Vagina (tissue), 2 donors: ENCODE results near the gene CHCHD6. TPM values are rescaled to one million over a fixed set of nuclear protein-coding genes. Genes with fewer than 3 reads are reported as not detected.

Experiments used
- DNase-seq, 2 donors: peaks; one replicate each; pipeline ENCODE4 v3.0.0-alpha.2; 2017; ENCODE audit errors: extremely low spot score in 2 of 2
- H3K27ac ChIP-seq: fragments of 200-600 bp; sonication (generic); one replicate; pipeline ENCODE4 v1.5.1; 2019
- H3K27me3 ChIP-seq: fragments of 200-600 bp; sonication (generic); one replicate; pipeline ENCODE4 v1.5.1; 2019
- H3K36me3 ChIP-seq, 2 donors: fragments of 200-600 bp; sonication (generic); one replicate each; pipeline ENCODE4 v1.5.1; 2017 to 2019
- H3K4me1 ChIP-seq: fragments of 200-600 bp; sonication (generic); one replicate; pipeline ENCODE4 v1.5.1; 2019
- H3K4me3 ChIP-seq, 2 donors: fragments of 200-600 bp; sonication (generic); 1 replicate in 1 of 2; 2 replicates in 1 of 2; pipeline ENCODE4 v1.5.1; 2016 to 2019
- H3K9me3 ChIP-seq: fragments of 200-600 bp; sonication (generic); one replicate; pipeline ENCODE4 v1.5.1; 2019
- CTCF ChIP-seq, 3 experiments: fragments of 450-650 bp in 2 of 3; fragments of 200-600 bp in 1 of 3; sonication (generic) in 1 of 3; IDR thresholded peaks; one replicate each; pipeline ENCODE4 v1.5.1; 2017 to 2019; ENCODE audit warnings: antibody characterized with exemption in 3 of 3, mild to moderate bottlenecking in 2 of 3, moderate library complexity in 2 of 3
- POLR2A ChIP-seq, 2 donors: fragments of 450-650 bp; IDR thresholded peaks; one replicate each; pipeline ENCODE4 v1.6.1; 2017; ENCODE audit warnings: antibody characterized with exemption in 2 of 2, mild to moderate bottlenecking in 2 of 2, moderate library complexity in 2 of 2
- POLR2AphosphoS5 ChIP-seq, 2 donors: sonication (generic); formaldehyde crosslinking; IDR thresholded peaks; one replicate each; pipeline ENCODE4 v1.9.0; 2017; ENCODE audit warnings: antibody characterized with exemption in 2 of 2, mild to moderate bottlenecking in 2 of 2, low read depth in 1 of 2; ENCODE audit not compliant: insufficient read depth in 1 of 2
- intact Hi-C: fragments of 100-400 bp; cut with DNase I; formaldehyde crosslinking; loops from one replicate; pipeline ENCODE4 v1.15.1; 2023
- total RNA-seq: library from RNA; depleted of rRNA; stranded (reverse); fragments of >200 nt; gene quantifications from one replicate; pipeline ENCODE4 v1.2.3, GENCODE V29; 2016

The CHCHD6 gene
- total RNA-seq, 1 donor from 2014 or later, result 12.8 TPM

DNA sequence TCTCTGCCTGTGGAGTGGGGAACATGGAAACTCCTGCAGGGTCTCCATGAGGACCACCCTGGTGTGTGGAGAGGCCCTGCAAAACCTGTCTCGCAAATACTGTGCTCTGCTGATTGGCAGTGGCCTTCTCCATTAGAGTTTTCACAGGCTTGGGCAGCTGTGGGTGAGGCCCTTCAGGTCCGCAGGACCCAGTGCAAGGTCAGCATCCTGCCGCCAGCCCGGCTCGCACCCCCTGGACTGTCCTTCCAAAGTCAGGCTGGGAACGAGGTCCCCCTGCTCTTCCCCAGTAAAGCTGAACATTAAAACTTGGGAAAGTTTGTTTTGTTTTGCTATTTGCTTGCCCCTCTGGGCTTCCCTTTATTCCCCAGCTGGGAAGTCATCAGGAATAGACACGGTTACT, 193.9 kb downstream of the CHCHD6 start:
- no peak for DNase-seq
- Histone ChIP-seq H3K4me3 (no peak overlapping the region), H3K4me1 (no peaks in the 10 kb centered on the region), H3K9me3 (no peaks in the 10 kb centered on the region), H3K27ac (no peak overlapping the region), H3K36me3 (no peaks in the 10 kb centered on the region), H3K27me3 (no peaks in the 10 kb centered on the region)
- TF ChIP-seq POLR2A (IDR thresholded peaks at IDR 0.05), result no peak
- no peak for TF ChIP-seq POLR2AphosphoS5 (IDR thresholded peaks at IDR 0.05; ENCODE audit: insufficient read depth in 1 of 2, low read depth in 1 of 2)
- TF ChIP-seq CTCF (IDR thresholded peaks at IDR 0.05), result no peak
- intact Hi-C loops, result no loop called here

- intact Hi-C loops, result no loop called here
- no peak for DNase-seq
Measured at GRCh38 chr3:126900859-126901540, 197.0 kb downstream of the CHCHD6 start.

DNA sequence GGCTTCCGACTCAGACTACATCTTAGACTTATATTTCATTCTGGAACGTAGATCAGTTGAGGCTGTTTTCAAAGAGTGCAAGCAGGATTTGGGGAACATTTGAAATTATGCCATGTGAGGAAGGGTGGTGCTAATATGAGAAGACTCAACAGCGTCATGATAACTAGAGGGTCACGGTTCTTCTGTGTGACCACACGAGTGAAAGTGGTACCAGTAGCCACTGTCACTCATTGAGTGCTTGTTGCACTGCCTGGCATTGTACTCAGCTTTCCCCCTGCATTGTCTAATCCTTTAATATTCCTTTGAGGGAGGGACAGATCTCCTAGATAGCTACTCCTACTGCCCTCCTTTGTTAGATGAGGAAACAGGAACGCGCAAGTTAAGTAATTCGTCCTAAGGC, 197.6 kb downstream of the CHCHD6 start:
- intact Hi-C loops, result no loop called here
- no peaks in the 10 kb centered on the region for H3K36me3 ChIP-seq
- no peaks in the 10 kb centered on the region for H3K4me1 ChIP-seq
- TF ChIP-seq POLR2AphosphoS5 (IDR thresholded peaks at IDR 0.05; ENCODE audit: insufficient read depth in 1 of 2, low read depth in 1 of 2) (no peak), CTCF (IDR thresholded peaks at IDR 0.05) (no peak), POLR2A (IDR thresholded peaks at IDR 0.05) (no peak)
- H3K27ac ChIP-seq, result no peak overlapping the region
- H3K4me3 ChIP-seq, result no peak overlapping the region
- no peaks in the 10 kb centered on the region for H3K27me3 ChIP-seq
- DNase-seq, result no peak
- no peaks in the 10 kb centered on the region for H3K9me3 ChIP-seq

More at GRCh38 chr3:126900859-126901540, 197.0 kb downstream of the CHCHD6 start:
- Histone ChIP-seq H3K9me3 (no peaks in the 10 kb centered on the region), H3K27me3 (no peaks in the 10 kb centered on the region), H3K27ac (no peak overlapping the region), H3K4me1 (no peaks in the 10 kb centered on the region), H3K4me3 (no peak overlapping the region), H3K36me3 (no peaks in the 10 kb centered on the region)
- TF ChIP-seq POLR2AphosphoS5 (IDR thresholded peaks at IDR 0.05; ENCODE audit: insufficient read depth in 1 of 2, low read depth in 1 of 2) (no peak), CTCF (IDR thresholded peaks at IDR 0.05) (no peak), POLR2A (IDR thresholded peaks at IDR 0.05) (no peak)

GRCh38 chr3:126903521-126903920, 199.5 kb downstream of the CHCHD6 start:
- TF ChIP-seq CTCF (IDR thresholded peaks at IDR 0.05) (no peak), POLR2A (IDR thresholded peaks at IDR 0.05) (no peak), POLR2AphosphoS5 (IDR thresholded peaks at IDR 0.05; ENCODE audit: insufficient read depth in 1 of 2, low read depth in 1 of 2) (peak in 1 of 2 donors; percentile 55)
- no peak for DNase-seq
- intact Hi-C loops, result no loop called here

GRCh38 chr3:126907557-126907956, 203.5 kb downstream of the CHCHD6 start:
- Histone ChIP-seq H3K27ac (no peak overlapping the region), H3K36me3 (no peaks in the 10 kb centered on the region), H3K9me3 (no peaks in the 10 kb centered on the region), H3K4me3 (no peak overlapping the region), H3K27me3 (no peaks in the 10 kb centered on the region), H3K4me1 (peaks cover 20% of the 10 kb centered on the region)
- TF ChIP-seq POLR2AphosphoS5 (IDR thresholded peaks at IDR 0.05; ENCODE audit: insufficient read depth in 1 of 2, low read depth in 1 of 2) (no peak), CTCF (IDR thresholded peaks at IDR 0.05) (no peak), POLR2A (IDR thresholded peaks at IDR 0.05) (no peak)
- intact Hi-C loops, result no loop called here
- DNase-seq, result no peak

More at GRCh38 chr3:126903521-126903920, 199.5 kb downstream of the CHCHD6 start:
- no peak overlapping the region for H3K27ac ChIP-seq
- no peaks in the 10 kb centered on the region for H3K4me1 ChIP-seq
- H3K27me3 ChIP-seq, result no peaks in the 10 kb centered on the region
- no peaks in the 10 kb centered on the region for H3K36me3 ChIP-seq
- no peak overlapping the region for H3K4me3 ChIP-seq
- H3K9me3 ChIP-seq, result no peaks in the 10 kb centered on the region
